HL-60 (cell line): ENCODE measurements around the gene ITPRID1.

Experiments used
- POLR2AphosphoS5 ChIP-seq: IDR thresholded peaks from 2 replicates; pipeline ENCODE4 v1.6.1; 2012; ENCODE audit warnings: low read depth
- TF ChIP-seq, protein P1 (sequence below): IDR thresholded peaks from one replicate; pipeline ENCODE4 v1.5.1; 2011; ENCODE audit warnings: low read length, control low read depth, inconsistent platforms; ENCODE audit not compliant: insufficient read depth

GRCh38 chr7:31699050-31699449 is 185.2 kb downstream of the ITPRID1 start:
- TF ChIP-seq, protein P1, sequence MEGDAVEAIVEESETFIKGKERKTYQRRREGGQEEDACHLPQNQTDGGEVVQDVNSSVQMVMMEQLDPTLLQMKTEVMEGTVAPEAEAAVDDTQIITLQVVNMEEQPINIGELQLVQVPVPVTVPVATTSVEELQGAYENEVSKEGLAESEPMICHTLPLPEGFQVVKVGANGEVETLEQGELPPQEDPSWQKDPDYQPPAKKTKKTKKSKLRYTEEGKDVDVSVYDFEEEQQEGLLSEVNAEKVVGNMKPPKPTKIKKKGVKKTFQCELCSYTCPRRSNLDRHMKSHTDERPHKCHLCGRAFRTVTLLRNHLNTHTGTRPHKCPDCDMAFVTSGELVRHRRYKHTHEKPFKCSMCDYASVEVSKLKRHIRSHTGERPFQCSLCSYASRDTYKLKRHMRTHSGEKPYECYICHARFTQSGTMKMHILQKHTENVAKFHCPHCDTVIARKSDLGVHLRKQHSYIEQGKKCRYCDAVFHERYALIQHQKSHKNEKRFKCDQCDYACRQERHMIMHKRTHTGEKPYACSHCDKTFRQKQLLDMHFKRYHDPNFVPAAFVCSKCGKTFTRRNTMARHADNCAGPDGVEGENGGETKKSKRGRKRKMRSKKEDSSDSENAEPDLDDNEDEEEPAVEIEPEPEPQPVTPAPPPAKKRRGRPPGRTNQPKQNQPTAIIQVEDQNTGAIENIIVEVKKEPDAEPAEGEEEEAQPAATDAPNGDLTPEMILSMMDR, result no peak
- TF ChIP-seq POLR2AphosphoS5, result no peak
